PC-3 (cell line): ENCODE data around the gene JAKMIP1. TPM values are rescaled to one million over a fixed set of nuclear protein-coding genes. Genes with fewer than 3 reads are reported as not detected.

Experiments used
- ATAC-seq: fragments of 200-7000 bp; cut with Tn5 transposase; 2 replicates; pipeline ENCODE4 v1.9.1; 2020; ENCODE audit warnings: mild to moderate bottlenecking, moderate library complexity
- BruUV-seq: library from RNA; stranded (reverse); fragments of 400-500 nt; replicated peaks from 2 replicates; lab custom pipeline; 2021; lab: Mats Ljungman, UMichigan
- CTCF ChIA-PET: fragments of 300-600 bp; sonication (Branson Sonifier 250); formaldehyde crosslinking; loops from one replicate; lab custom pipeline; 2022; ENCODE audit warnings: antibody characterized with exemption; lab: Charles Lee
- POLR2A ChIA-PET: fragments of 300-600 bp; sonication (Branson Sonifier 250); formaldehyde crosslinking; loops from one replicate; lab custom pipeline; 2022; ENCODE audit warnings: antibody characterized with exemption; ENCODE audit not compliant: unreplicated experiment; lab: Charles Lee
- DNase-seq: peaks from one replicate; pipeline ENCODE4 v3.0.0-alpha.2; 2015
- H2AFZ ChIP-seq: fragments of 300-600 bp; sonication (generic); 2 replicates; pipeline ENCODE4 v1.6.0; 2016; ENCODE audit warnings: antibody characterized with exemption, low read length
- H3F3A ChIP-seq: fragments of 300-600 bp; sonication (generic); one replicate; pipeline ENCODE4 v1.6.0; 2017; ENCODE audit warnings: antibody characterized with exemption, low read length, control low read depth, mild to moderate bottlenecking; ENCODE audit not compliant: unreplicated experiment
- H3K27ac ChIP-seq: fragments of 300-600 bp; sonication (generic); 2 replicates; pipeline ENCODE4 v1.5.1; 2016; ENCODE audit warnings: mild to moderate bottlenecking, low read length
- H3K27me3 ChIP-seq: fragments of 300-600 bp; sonication (generic); 2 replicates; pipeline ENCODE4 v1.6.1; 2016; ENCODE audit warnings: low read length, mixed read lengths
- H3K36me3 ChIP-seq: fragments of 300-600 bp; sonication (generic); 2 replicates; pipeline ENCODE4 v1.6.1; 2016; ENCODE audit warnings: low read depth, mixed run types, low read length, mixed read lengths
- H3K4me1 ChIP-seq: fragments of 300-600 bp; sonication (generic); 2 replicates; pipeline ENCODE4 v1.5.1; 2016; ENCODE audit warnings: low read length; ENCODE audit not compliant: insufficient read depth
- H3K4me2 ChIP-seq: fragments of 300-600 bp; sonication (generic); 2 replicates; pipeline ENCODE4 v1.6.0; 2016; ENCODE audit warnings: low read length
- H3K4me3 ChIP-seq: fragments of 300-600 bp; sonication (generic); 2 replicates; pipeline ENCODE4 v1.5.1; 2016; ENCODE audit warnings: mild to moderate bottlenecking, low read length, mixed read lengths
- H3K79me2 ChIP-seq: fragments of 300-600 bp; sonication (generic); 2 replicates; pipeline ENCODE4 v1.6.1; 2017; ENCODE audit warnings: low read length, mixed read lengths
- H3K9ac ChIP-seq: fragments of 300-600 bp; sonication (generic); 2 replicates; pipeline ENCODE4 v1.6.0; 2016; ENCODE audit warnings: mild to moderate bottlenecking, low read length
- H3K9me2 ChIP-seq: fragments of 300-600 bp; sonication (generic); replicated peaks from 2 replicates; pipeline ENCODE4 v1.6.1; 2016; ENCODE audit warnings: mixed run types, low read length, mixed read lengths
- H3K9me3 ChIP-seq: fragments of 300-600 bp; sonication (generic); 2 replicates; pipeline ENCODE4 v1.6.1; 2016; ENCODE audit warnings: low read length, mixed read lengths
- H4K20me1 ChIP-seq: fragments of 300-600 bp; sonication (generic); 2 replicates; pipeline ENCODE4 v1.6.1; 2016; ENCODE audit warnings: low read length, mixed read lengths
- CTCF ChIP-seq: fragments of 300-600 bp; sonication (generic); conservative IDR thresholded peaks from 2 replicates; pipeline ENCODE4 v1.5.1; 2017; ENCODE audit warnings: antibody characterized with exemption, low read depth, mild to moderate bottlenecking, low read length
- EZH2 ChIP-seq: fragments of 300-600 bp; sonication (generic); IDR thresholded peaks from one replicate; pipeline ENCODE4 v1.6.1; 2017; ENCODE audit warnings: antibody characterized with exemption, mild to moderate bottlenecking, low read length; ENCODE audit not compliant: unreplicated experiment
- EZH2phosphoT487 ChIP-seq: fragments of 300-600 bp; sonication (generic); IDR thresholded peaks from 2 replicates; pipeline ENCODE4 v1.6.1; 2018; ENCODE audit warnings: mild to moderate bottlenecking, antibody characterized with exemption, low read length, borderline replicate concordance
- intact Hi-C: fragments of 100-400 bp; cut with micrococcal nuclease; formaldehyde crosslinking; loops from 2 replicates; pipeline ENCODE4 v1.9.0; 2023
- total RNA-seq: library from RNA; depleted of rRNA; stranded (reverse); fragments of >200 nt; gene quantifications from 2 replicates; pipeline ENCODE4 v1.2.3, GENCODE V29; 2014

Gene JAKMIP1
- total RNA-seq, 1 experiment from 2014 or later: 0.04 TPM

DNA sequence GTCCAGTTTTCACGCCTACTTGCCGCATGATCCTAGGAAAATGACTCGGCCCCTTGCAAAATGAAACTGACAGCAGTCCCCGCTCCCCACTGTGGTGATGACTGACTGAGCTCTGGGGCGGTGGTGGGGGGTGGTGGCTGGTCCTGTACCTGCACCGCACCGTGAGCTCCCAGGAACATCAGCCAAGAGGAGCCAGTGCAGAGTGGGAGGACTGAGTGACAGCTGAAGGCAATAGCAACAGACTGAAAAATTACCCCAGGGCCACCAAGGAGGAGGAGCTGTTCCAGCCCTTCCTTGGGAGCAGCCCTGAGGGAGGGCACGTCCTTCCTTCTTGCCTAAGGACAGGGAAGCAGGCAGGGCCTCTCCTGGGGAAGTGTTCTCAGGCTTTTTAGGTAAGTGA is 179.7 kb downstream of the JAKMIP1 start:
- no peaks in the 10 kb centered on the region for H3K4me1 ChIP-seq
- no peak overlapping the region for H3K4me3 ChIP-seq
- POLR2A ChIA-PET: no interaction called here
- H4K20me1 ChIP-seq: no peaks in the 10 kb centered on the region
- no peak for TF ChIP-seq CTCF
- no peak for TF ChIP-seq EZH2
- TF ChIP-seq EZH2phosphoT487: no peak
- DNase-seq: no peak
- no peaks in the 10 kb centered on the region for H3K79me2 ChIP-seq
- H3K36me3 ChIP-seq: no peaks in the 10 kb centered on the region
- ATAC-seq: no peak
- no peak overlapping the region for H3K4me2 ChIP-seq
- peaks cover 34% of the 10 kb centered on the region for H3K27me3 ChIP-seq
- BruUV-seq: no TSS peak
- no peaks in the 10 kb centered on the region for H3K9me3 ChIP-seq
- intact Hi-C loops: no loop called here
- no peaks in the 10 kb centered on the region for H3K9me2 ChIP-seq
- no peaks in the 10 kb centered on the region for H3F3A ChIP-seq
- H3K27ac ChIP-seq: no peak overlapping the region
- no peak overlapping the region for H3K9ac ChIP-seq
- H2AFZ ChIP-seq: no peak overlapping the region
- CTCF ChIA-PET: no interaction called here

GRCh38 chr4:6019316-6020263 is 180.8 kb downstream of the JAKMIP1 start:
- no peak for TF ChIP-seq EZH2
- TF ChIP-seq CTCF: peak; percentile 74
- Histone ChIP-seq H2AFZ (no peak overlapping the region), H3K9me3 (no peaks in the 10 kb centered on the region), H3F3A (no peaks in the 10 kb centered on the region), H3K27me3 (peaks cover 31% of the 10 kb centered on the region), H4K20me1 (no peaks in the 10 kb centered on the region), H3K9ac (no peak overlapping the region), H3K4me3 (no peak overlapping the region), H3K4me2 (no peak overlapping the region), H3K27ac (no peak overlapping the region), H3K36me3 (no peaks in the 10 kb centered on the region), H3K4me1 (no peaks in the 10 kb centered on the region), H3K9me2 (no peaks in the 10 kb centered on the region), H3K79me2 (no peaks in the 10 kb centered on the region)
- ChIA-PET POLR2A (interaction anchor here (0.7 kb wide), 1 partner anchor 106 kb away, joined by 4 read pairs; no protein-coding TSS in a partner anchor), CTCF (no interaction called here)
- intact Hi-C loops: no loop called here
- ATAC-seq (no peak), DNase-seq (peak; percentile 64)
- no TSS peak for BruUV-seq

GRCh38 chr4:6018331-6018730 is 182.0 kb downstream of the JAKMIP1 start, which contains the start of gene C4orf50:
TSS of gene C4orf50 (minus strand) at chr4:6018431.
- Histone ChIP-seq H3K4me3 (no peak within 1 kb of the TSS), H3K36me3 (no peaks in the 10 kb centered on the region), H3F3A (no peaks in the 10 kb centered on the region), H3K9me2 (no peaks in the 10 kb centered on the region), H2AFZ (no peak within 1 kb of the TSS), H3K79me2 (no peaks in the 10 kb centered on the region), H3K27me3 (peaks cover 28% of the 10 kb centered on the region), H3K4me2 (no peak within 1 kb of the TSS), H3K27ac (no peak within 1 kb of the TSS), H3K9me3 (no peaks in the 10 kb centered on the region), H3K4me1 (no peaks in the 10 kb centered on the region), H3K9ac (no peak within 1 kb of the TSS), H4K20me1 (no peaks in the 10 kb centered on the region)
- POLR2A ChIA-PET: no interaction called here
- ATAC-seq (no peak), DNase-seq (no peak)
- intact Hi-C loops: no loop called here
- CTCF ChIA-PET: no interaction called here
- BruUV-seq: no TSS peak
- TF ChIP-seq CTCF: no peak
